ENCODE results near the gene EED.

The EED gene
- total RNA-seq, result 27.8 to 51.8 (median 34.2) reads per million in 4 donors

GRCh38 chr11:86244522-86245368, at the start of gene EED:
TSS of gene EED (plus strand) at chr11:86244753. CDS start at chr11:86245230, 477 bp downstream.
- peak; percentile 89 to 96 (median 92) for DNase-seq

- no peak for DNase-seq
Measured at GRCh38 chr11:86194998-86195397, 49.6 kb upstream of the EED start.

- DNase-seq, result no peak
Measured at GRCh38 chr11:86196085-86196696, 48.4 kb upstream of the EED start.

- DNase-seq, result no peak
Measured at GRCh38 chr11:86196913-86197312, 47.6 kb upstream of the EED start.

- DNase-seq, result no peak
Measured at GRCh38 chr11:86197448-86197847, 47.1 kb upstream of the EED start.

GRCh38 chr11:86198139-86198538, 46.4 kb upstream of the EED start:
- DNase-seq, result no peak

- no peak for DNase-seq
Measured at GRCh38 chr11:86199354-86199753, 45.2 kb upstream of the EED start.

GRCh38 chr11:86201371-86201884, 43.1 kb upstream of the EED start:
- DNase-seq, result no peak

GRCh38 chr11:86202013-86202336, 42.6 kb upstream of the EED start:
- peak in 1 of 5 donors; percentile 73 for DNase-seq

GRCh38 chr11:86204356-86204755, 40.2 kb upstream of the EED start:
- DNase-seq, result no peak

GRCh38 chr11:86205421-86206336, 38.9 kb upstream of the EED start:
- no peak for DNase-seq

- no peak for DNase-seq
Measured at GRCh38 chr11:86206337-86206695, 38.2 kb upstream of the EED start.

GRCh38 chr11:86207413-86207812, 37.1 kb upstream of the EED start:
- DNase-seq, result no peak

GRCh38 chr11:86208572-86208971, 36.0 kb upstream of the EED start:
- no peak for DNase-seq

GRCh38 chr11:86209806-86210657, 34.5 kb upstream of the EED start:
- DNase-seq, result no peak

GRCh38 chr11:86210898-86211297, 33.7 kb upstream of the EED start:
- no peak for DNase-seq

GRCh38 chr11:86211619-86212018, 32.9 kb upstream of the EED start:
- DNase-seq, result peak in 1 of 5 donors; percentile 15

GRCh38 chr11:86212019-86212611, 32.4 kb upstream of the EED start:
- DNase-seq, result no peak

GRCh38 chr11:86214710-86215109, 29.8 kb upstream of the EED start:
- peak in 1 of 5 donors; percentile 80 for DNase-seq

GRCh38 chr11:86218125-86219084, 26.1 kb upstream of the EED start:
- peak in 4 of 5 donors; percentile 17 to 79 (median 36) for DNase-seq

Measured in T-helper 1 cell (primary cell).